ENCODE results near the gene NXT2.

GRCh38 chrX:109519001-109519400 is 17.6 kb upstream of the NXT2 start:
- no peak for TF ChIP-seq CTCF (IDR thresholded peaks at IDR 0.05; ENCODE audit: low read depth, low read length)
- no peak for TF ChIP-seq POLR2A (IDR thresholded peaks at IDR 0.05; ENCODE audit: extremely low read depth, insufficient read length)
